Renal pelvis (tissue), 4 donors: ENCODE results near the gene BCDIN3D. TPM values are rescaled to one million over a fixed set of nuclear protein-coding genes. Genes with fewer than 3 reads are reported as not detected.
A peak's percentile ranks its signal among the peaks of the same experiment; 100 is the strongest.
"Not testable (repeated sequence)": the region's sequence is repeated elsewhere in the genome, so short reads cannot be mapped to it uniquely, and the experiment has no call there.

Source experiments
- DNase-seq: peaks from one replicate; pipeline ENCODE4 v3.0.0-alpha.2; 2013
- polyA plus RNA-seq, 3 donors: library from polyadenylated mRNA; unstranded; fragments of 120-200 nt; gene quantifications; one replicate each; pipeline ENCODE4 v1.2.1, GENCODE V29; 2013; ENCODE audit not compliant: insufficient read length in 3 of 3

The BCDIN3D gene
- polyA plus RNA-seq, 3 donors = 7.4 to 9.7 (median 9.4) TPM

DNA sequence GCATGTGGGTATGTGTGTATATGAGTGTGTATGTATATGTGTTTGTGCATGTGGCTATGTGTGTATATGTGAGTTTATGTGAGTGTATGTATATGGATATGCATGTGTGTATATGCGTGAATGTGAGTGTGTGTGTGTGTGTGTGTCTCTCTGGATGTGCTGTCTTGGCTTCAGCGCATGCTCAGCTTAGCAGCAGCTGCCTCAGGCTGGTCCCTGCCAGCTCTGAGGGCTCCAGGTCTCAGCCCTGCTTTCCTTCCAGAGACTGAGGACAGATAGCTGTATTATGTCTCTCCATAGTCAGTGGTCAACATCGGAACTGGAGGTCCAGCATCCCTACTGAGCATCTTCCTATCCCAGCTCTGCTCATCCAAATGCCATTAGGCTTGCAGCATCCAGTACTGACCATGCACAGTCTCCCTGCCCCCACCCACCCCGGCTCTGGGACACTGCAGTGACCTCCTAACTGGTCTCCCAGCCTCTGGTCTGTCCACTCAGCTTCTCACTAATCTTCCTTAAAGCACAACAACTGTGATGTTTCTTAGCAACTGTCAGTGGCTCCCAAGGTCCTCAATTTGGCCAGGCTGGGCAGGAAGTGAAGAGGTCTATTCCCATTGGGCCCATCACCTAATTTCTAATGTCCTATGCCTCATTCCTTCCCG is 38.0 kb upstream of the BCDIN3D start:
- no peak for DNase-seq

DNA sequence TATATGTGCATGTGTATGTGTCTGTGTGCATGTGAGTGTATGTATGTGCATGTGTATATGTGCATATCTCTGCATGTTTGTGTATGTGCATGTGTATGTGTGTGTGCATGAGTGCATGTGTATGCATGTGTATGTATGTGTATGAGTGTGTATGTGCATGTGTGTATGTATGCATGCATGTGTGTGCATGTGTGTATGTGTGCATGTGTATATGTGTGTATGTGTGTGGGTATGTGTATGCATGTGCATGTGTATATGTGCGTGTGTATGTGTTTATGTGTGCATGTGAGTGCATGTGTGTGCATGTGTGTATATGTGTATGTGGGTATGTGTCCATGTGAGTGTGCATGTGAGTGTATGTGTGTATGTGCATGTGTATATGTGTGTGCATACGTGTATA is 36.2 kb upstream of the BCDIN3D start:
- DNase-seq = not testable (repeated sequence)

DNA sequence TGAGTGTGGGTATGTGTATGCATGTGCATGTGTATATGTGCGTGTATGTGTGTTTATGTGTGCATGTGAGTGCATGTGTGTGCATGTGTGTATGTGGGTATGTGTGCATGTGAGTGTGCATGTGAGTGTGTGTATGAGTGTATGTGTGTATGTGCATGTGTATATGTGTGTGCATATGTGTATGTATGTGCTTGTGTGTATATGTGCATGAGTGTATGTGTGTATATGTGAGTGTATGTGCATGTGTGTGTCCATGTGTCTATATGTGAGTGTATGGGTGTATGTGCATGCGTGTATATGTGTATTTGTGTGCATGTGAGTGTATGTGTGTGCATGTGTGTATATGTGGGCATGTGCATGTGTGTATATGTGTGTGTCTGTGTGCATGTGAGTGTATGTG is 35.1 kb upstream of the BCDIN3D start:
- DNase-seq = no peak

DNA sequence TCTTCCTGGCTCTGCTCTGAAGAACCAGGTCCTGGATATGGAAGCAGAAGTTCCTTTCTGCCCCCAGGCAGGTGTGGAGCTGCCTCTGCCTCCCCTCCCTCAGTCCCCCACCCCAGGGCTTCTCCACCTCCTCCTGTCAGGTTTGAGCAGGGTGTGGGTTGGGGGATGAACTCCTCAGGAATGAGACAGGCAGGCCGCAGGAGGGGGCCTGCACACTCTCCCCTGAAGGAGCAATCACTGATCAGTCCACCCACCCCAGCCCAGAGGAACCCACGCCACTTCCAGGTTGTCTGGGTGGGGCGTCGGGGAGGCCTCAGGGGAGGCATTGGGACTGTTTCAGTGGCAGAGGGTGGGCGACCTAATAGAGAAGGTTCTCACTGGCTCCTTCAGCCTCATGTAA is 34.2 kb upstream of the BCDIN3D start:
- DNase-seq = no peak

DNA sequence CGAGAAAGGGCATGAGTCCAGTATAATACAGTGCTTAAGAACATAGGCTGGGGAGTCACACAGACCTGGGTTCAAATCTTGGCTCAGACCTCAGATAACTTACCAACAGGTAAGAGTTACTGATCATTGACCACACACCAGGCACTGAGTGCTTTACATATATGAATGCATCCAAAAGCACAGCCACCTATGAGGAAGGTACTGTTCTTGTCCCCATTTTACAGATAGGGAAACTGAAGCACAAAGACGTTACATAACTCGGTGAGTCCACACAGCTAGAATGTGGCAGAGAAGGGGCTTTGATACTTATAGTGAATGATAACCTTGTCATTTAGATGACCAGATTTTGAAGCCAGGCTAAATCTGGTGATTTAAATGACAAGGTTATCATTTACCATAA is 33.2 kb upstream of the BCDIN3D start:
- DNase-seq = no peak

DNA sequence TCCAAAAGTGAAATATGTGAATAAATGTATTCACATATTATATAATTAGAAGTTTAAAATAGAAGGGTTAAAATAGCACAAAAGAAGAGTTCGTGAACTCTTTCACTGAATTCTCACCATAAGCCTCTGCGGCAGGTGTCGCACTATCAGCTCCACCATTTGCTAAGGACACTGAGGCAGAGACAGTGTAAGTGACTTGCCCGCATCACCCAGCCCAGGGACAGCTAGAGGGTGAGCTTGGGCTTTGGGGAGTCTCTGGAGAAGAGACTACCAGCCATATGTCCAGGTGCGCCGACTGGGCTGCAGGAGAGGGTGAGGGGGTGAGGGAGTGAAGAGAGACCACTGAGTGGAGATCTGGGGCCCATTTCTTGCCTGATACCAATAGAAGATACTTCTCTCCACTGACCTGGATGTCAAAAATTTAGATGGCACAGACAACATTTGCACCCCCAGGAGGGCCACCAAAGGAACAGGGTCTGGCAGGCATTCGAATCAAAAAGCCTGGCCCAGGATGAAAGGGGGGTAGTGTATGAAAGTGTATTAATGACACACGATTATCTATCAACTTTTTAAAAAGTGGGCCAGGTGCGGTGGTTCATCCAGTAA is 32.3 kb upstream of the BCDIN3D start:
- no peak for DNase-seq

DNA sequence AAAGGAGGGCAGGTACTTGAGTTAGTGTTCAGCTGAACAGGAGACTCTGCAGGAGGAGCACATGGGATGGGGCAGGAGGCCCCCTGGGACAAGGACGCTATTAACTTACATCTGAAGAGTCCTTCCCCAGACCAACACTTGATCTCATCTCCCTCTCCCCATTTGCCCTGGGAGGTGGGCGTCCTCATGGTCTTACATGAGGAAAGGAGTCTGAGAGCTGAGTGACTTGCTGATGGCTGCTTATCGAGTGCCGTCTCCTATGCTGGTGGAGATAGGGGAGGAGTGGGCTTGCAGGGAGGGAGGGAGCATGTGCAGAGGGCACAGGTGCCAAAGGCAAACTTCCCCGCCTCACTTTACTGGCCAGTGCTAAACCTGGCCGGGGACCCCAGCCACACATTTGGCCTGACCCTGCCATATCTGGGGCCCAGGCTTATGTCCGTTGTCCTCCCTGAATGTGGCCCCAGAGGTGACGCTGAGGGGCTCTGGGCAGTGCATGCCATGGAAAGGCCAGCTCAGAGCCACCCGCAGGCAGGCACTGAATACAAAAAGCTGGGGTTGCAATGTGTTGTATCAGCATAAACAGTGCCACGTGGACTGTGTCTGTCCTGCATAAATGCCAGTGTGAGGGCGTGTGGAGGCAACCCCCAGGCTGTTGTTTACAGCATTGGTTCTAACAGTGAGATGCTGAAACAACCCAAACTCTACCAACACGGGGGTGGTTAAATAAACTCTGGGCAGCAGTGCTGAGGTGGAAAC is 31.4 kb upstream of the BCDIN3D start:
- DNase-seq = no peak

DNA sequence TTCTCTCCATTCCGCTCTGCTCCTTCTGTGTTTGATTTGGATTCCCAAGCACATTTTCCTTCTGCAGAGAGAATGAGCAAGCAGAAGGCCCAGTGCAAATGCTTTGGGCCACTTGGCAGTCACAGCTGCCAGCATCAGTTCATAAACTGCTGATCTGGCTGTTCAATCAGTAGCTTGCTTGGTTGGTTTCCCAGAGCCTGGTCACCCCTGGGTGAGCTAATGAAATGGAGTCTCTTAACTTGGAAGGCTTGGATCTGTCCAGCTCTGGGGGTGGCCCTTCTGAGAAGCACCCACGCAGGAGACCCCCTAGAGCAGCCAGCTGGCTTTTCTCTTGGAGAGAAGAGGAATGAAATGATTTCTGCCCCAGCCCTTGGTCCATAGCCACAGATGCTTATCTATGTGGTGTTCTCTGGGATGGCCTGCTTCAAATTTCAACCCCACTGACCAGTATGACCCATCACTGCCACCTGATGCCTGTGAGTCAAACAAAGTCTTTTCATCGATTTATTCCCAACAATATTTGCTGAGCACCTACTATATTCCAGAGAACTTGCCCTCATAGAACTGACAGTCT is 30.5 kb upstream of the BCDIN3D start:
- peak; percentile 37 for DNase-seq

DNA sequence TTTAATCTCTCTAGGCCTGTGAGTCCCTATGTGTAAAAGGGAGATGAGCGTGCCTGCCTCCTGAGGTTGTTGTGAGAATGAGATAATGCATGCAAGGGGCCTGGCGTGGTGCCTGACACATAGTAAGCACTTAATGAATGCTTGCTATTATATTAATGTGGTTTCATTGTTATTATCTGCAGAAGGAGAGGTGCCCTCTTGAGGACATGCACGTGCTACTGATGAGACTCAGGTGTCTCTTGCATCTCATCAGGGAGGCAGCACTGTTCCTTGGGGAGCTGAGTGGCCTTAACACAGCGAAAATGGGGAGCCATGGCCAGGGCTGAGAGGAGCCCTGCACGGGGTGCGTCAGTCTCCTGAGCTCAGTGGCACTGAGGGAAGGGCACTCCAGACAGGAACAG is 29.9 kb upstream of the BCDIN3D start:
- no peak for DNase-seq

DNA sequence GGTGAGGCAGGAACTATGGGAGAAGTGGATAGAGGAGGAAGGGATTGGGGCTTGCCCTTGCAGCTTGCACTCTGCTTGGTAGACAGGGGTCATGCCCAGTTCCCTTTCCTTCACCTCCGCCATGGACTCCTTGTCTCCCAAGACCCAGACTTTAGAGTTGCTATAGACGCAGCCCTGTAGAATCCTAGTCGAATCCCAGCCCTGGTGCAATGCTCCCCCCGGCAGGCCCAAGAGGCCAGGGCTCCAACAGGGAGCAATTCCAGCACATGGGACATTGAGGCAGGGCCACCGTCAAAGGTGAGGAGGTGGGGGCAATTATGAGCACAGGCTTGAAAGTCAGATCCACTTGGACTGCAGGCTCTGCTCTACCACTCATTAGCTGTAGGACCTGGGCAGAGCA is 29.5 kb upstream of the BCDIN3D start:
- no peak for DNase-seq

DNA sequence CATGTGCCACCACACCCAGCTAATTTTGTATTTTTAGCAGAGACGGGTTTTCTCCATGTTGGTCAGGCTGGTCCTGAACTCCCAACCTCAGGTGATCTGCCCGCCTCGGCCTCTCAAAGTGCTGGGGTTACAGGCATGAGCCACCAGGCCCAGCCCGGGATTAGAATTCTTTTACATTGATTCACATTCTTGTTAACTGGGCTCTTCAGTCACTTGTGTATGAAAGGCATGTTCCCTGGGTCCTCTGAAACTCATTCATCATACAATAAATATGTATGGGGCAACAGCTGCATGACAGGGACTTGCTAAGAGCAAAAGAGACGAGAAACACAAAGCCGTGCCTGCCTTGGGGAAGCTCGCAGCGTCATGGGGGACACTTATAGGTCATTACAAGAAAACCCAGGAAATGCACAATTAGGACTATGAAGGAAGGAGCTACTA is 28.9 kb upstream of the BCDIN3D start:
- DNase-seq = not testable (repeated sequence)

DNA sequence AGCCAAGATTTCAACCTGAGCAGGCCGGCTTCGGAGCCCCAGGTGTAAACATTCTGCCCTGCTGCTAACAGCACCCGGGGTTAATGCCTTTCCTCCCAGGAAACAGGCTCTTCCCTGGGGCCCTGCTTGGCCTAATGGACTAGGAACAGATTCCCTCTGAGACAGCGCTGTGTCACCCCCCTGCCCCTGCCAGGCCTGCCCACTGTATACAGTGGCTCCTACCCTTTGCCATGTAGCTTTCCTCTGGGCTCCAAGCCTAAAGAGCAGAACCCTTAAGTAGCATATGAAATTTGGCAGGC is 28.3 kb upstream of the BCDIN3D start:
- no peak for DNase-seq

DNA sequence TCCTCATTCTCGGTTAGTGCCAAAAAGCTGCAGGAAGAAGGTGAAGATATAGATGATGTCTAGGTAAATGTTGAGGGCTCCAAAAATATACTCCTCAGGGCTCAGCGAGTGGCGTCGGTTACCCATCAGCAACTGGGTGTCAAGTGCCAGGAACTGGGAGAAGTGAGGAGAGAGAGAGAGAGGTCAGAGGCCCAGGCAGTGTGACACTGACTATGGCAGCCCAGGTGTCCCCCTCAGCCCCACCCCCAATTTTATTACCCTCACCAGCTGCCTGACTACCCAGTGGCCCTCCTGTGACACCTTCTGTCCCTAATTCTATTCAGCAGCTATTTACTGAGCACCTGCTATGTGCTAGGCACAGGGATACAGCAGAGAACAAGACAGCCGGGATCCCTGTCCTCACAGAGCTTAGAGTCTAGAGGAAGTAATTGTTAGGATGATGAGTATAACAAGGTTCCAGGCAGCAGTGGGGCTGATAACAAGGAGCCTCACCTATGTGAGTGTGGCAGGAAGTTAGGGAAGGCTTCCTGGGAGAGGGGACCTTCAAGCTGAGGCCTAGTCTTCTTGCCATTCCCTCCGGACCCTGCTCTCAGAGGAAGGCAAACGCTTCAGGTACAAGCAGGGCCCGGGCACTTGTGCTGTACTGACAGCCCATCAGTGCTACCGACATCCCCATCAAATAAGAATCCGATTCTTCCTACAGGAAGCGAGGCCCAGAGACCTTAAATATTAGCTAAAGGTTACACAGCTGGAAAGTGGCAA is 27.8 kb upstream of the BCDIN3D start:
- no peak for DNase-seq

DNA sequence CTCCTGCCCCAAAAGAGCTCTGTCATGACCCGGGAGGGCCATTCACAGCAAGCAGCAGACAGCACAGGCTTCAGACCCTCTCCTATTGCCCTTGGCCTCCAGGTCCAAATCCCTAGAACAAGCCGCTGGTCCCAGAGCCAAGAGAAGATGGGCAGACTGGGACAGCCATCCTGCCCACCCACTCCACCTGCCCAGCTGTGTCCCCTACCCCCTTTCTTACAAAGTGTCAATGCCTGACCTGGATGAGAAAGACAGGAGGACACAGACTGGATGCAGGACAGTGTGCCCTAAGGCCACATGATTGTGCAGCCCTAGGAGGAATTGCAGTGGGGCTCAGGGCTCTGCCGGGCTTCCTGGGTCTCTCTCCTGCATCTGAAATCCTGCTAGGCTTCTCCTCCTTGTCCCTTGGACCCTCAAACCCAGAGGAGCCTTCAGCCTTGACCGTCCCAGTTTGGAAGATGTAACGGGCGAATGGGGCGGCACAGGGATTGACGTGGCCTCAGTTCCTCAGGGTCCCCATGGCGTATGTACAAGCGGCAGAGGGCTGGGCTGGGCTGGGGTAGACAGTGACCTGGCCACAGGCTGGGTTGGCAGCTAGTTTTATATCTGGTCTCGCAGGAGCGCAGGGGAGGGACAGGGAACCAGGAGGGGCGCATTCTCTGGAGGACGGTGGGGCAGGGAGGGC is 27.1 kb upstream of the BCDIN3D start:
- DNase-seq = no peak

DNA sequence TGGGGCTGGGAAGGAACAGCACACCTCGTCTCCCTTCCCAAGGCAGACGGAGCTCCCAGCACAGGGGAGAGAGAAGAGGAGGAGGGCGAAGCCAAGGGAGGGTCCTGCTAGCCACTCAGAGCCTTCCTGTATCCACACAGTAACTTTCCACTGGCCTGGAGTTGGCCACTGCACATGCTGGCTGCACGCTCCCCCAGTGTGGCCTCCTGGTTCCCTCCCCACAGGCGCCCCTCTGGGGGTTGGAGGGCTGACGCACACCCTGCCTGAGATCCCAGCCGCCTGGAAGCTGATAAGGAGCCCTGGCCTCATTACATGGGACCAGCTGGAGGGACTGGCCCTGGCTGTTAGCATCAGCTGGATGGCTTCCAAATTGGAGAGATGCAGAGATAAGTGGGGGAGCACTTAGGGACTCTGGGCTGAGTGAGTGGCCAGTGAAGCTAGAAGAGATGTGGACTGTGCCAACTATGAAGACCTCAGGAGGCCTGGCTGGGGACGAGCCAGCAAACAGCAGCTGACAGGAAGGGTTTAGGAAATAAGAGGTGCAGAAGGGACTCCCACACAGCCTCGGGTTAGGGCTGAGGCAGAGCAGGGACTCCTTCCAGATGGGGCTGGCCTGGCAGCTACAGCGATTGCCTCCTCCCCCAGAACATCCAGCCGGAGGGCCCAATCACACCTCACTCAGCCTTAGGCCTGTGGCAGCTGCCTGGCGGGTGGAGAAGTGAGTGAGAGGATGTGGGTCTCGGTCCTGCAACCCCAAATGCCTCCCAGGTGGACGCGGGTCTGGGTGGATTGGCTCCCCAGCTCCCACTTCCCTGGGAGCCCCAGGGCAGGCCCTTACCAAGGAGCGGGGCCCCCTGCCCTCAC is 26.3 kb upstream of the BCDIN3D start:
- peak; percentile 88 for DNase-seq

DNA sequence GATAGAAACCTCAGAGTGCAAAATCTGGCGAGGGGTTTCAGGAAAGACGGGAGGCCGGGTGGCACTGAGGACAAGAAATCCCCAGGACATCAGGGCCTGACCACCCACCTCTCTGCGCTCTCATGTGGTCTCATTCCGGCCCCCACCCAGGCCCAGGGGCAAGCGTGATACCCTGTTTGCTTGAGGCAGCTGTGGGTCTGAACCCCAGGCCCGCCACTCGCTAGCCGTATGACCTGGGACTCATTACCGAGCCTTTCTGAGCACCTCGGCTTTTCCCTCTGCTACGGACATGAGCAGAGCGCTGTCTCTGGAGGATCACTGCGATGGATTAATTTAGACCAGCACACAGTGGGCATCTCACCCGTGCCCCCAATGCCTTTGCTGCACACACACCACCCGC is 25.5 kb upstream of the BCDIN3D start:
- no peak for DNase-seq

DNA sequence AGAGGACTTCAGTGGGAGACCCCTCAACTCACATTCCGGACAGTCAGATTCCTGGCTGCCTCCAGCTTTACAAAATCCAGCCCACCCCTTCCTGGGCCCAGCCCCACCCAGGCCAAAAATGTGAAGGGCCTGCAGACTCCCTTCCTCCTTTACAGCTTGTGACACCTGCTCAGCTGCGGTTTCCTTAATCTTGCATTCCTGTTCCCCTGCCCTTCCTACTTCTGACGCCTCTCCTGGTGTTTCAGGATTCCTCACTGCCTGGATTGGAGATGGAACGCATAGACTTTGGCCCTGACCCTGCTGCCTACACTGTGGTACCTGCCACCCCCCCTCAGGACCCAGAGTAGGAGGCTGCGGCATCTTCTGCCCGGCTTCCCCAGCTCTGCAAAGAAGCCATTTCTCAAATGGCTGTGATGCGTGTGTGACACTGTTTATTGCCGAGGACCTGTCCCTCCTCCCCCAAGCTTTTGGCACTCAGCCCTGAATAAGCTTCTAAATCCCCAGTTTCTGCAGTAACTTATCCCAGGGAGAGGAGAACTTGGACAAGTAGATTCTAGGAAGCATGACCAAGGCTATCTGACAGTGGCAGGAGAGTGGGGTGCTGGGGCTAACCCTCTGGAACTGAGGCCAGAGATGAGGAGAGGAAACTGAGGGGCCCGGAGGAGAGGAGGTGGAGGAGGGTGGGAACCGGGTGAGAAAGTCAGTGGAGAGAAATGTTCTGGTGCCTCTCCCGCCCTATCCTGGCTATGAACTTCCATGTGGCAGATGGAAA is 24.9 kb upstream of the BCDIN3D start:
- DNase-seq = peak; percentile 34

DNA sequence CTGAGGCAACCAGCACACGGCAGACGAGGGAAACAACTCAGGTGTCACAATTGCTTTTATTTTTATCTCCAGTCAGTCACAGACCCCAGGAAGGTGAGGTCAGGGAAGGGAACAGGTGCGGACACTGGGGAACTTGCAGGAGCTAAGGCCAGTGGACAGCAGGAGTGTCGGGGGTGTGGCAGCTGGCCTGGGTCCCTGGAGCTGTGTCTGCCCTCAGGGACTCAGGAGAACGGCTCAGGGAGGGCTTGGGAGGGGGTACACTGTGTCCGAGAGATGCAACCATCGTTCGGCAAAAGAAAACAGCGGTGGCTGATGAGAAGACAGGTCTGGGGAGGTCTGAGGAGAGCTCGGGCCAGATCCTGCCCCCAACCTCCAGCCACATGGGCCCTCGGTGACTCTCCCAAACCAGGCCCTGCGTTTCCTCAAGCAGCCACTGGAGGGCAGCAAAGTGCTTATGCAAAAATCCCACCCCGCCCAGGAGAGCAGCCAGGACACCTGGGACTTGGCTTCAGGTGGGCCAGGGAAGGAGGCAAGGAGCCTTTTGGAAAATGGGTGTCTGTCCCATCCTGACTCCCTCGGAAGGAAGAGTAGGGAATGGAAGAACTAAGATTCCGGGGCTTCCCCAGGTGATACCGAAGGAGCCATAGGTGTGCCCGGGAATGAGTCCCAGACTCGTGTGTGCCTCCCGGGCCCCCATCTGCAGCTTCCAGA is 24.1 kb upstream of the BCDIN3D start:
- peak; percentile 66 for DNase-seq

DNA sequence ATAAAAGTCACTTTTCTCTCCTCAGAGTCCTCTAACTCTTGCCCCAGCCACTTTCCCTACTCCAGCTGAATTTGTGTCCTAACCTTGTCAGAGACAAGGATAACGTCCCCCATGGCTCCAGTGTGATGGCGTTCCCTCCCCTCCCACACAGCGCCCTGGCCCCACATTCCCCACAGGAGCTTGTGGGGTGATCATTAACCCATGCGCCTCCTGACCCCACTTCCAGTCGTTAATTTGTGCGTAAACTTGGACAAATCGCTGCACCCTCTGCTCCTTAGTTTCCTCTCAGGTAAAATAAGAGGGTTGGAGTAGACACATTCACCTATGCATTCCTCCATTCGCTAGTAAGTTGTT is 22.9 kb upstream of the BCDIN3D start:
- no peak for DNase-seq
